WTC11 (cell line): ENCODE measurements around the gene LSM7. TPM values are rescaled to one million over a fixed set of nuclear protein-coding genes. Genes with fewer than 3 reads are reported as not detected.

ENCODE experiments used
- ATAC-seq: fragments of 200-7000 bp; cut with Tn5 transposase; 2 replicates; pipeline ENCODE4 v1.10.0; 2021; ENCODE audit warnings: mild to moderate bottlenecking, moderate library complexity
- CTCF ChIA-PET: fragments of 300-600 bp; sonication (Branson Sonifier 250); formaldehyde crosslinking; loops from one replicate; lab custom pipeline; 2021; ENCODE audit warnings: antibody characterized with exemption; lab: Charles Lee
- POLR2A ChIA-PET: fragments of 350-600 bp; sonication (Branson Sonifier 250); formaldehyde crosslinking; loops from one replicate; lab custom pipeline; 2021; ENCODE audit warnings: antibody characterized with exemption; lab: Charles Lee
- DNase-seq: peaks from one replicate; pipeline ENCODE4 v3.0.0; 2021; ENCODE audit warnings: low spot score
- H3K27ac Mint-ChIP-seq: 2 replicates; pipeline ENCODE4 v1.8.0; 2021; ENCODE audit warnings: mixed read lengths
- H3K27me3 Mint-ChIP-seq: 2 replicates; pipeline ENCODE4 v1.8.0; 2021; ENCODE audit warnings: low read depth, mild to moderate bottlenecking, moderate library complexity, mixed read lengths
- H3K36me3 Mint-ChIP-seq: 2 replicates; pipeline ENCODE4 v1.8.0; 2021; ENCODE audit warnings: mixed read lengths
- H3K4me1 Mint-ChIP-seq: 2 replicates; pipeline ENCODE4 v1.8.0; 2022; ENCODE audit warnings: mixed read lengths
- H3K4me3 Mint-ChIP-seq: 2 replicates; pipeline ENCODE4 v1.8.0; 2021; ENCODE audit warnings: mild to moderate bottlenecking, moderate library complexity, mixed read lengths
- H3K9me3 Mint-ChIP-seq: 2 replicates; pipeline ENCODE4 v1.8.0; 2021; ENCODE audit warnings: mixed read lengths
- ATF3 ChIP-seq: sonication (generic); formaldehyde crosslinking; conservative IDR thresholded peaks from 2 replicates; pipeline ENCODE4 v1.8.1; 2022; ENCODE audit warnings: mild to moderate bottlenecking, missing genetic modification reagents
- CBFB ChIP-seq: sonication (generic); formaldehyde crosslinking; IDR thresholded peaks from 2 replicates; pipeline ENCODE4 v1.8.1; 2022; ENCODE audit warnings: mild to moderate bottlenecking, low read depth, missing genetic modification reagents
- E2F4 ChIP-seq: sonication (generic); formaldehyde crosslinking; IDR thresholded peaks from 2 replicates; pipeline ENCODE4 v1.8.1; 2022; ENCODE audit warnings: low read depth, mild to moderate bottlenecking, moderate library complexity, missing genetic modification reagents, borderline replicate concordance
- ESRRA ChIP-seq: sonication (generic); formaldehyde crosslinking; IDR thresholded peaks from 2 replicates; pipeline ENCODE4 v1.8.1; 2022; ENCODE audit warnings: mild to moderate bottlenecking, missing genetic modification reagents, borderline replicate concordance
- GTF2I ChIP-seq: fragments of 250-450 bp; sonication (Bioruptor Pico); conservative IDR thresholded peaks from 2 replicates; pipeline ENCODE4 v1.4.0; 2021; ENCODE audit warnings: mild to moderate bottlenecking
- IRF2 ChIP-seq: sonication (generic); formaldehyde crosslinking; IDR thresholded peaks from 2 replicates; pipeline ENCODE4 v1.8.0; 2022; ENCODE audit warnings: low read depth, missing genetic modification reagents, borderline replicate concordance
- JAZF1 ChIP-seq: fragments of 250-450 bp; sonication (Bioruptor Pico); IDR thresholded peaks from 2 replicates; pipeline ENCODE4 v1.9.0; 2021; ENCODE audit warnings: moderate library complexity, mild to moderate bottlenecking, inconsistent platforms
- MYBL2 ChIP-seq: sonication (generic); formaldehyde crosslinking; IDR thresholded peaks from 2 replicates; pipeline ENCODE4 v1.8.1; 2023; ENCODE audit warnings: mild to moderate bottlenecking, moderate library complexity, missing genetic modification reagents
- NFATC4 ChIP-seq: fragments of 250-450 bp; sonication (Bioruptor Pico); IDR thresholded peaks from 2 replicates; pipeline ENCODE4 v1.9.0; 2021; ENCODE audit warnings: mild to moderate bottlenecking
- NFYB ChIP-seq: sonication (generic); formaldehyde crosslinking; conservative IDR thresholded peaks from 2 replicates; pipeline ENCODE4 v1.8.0; 2022; ENCODE audit warnings: low read depth, missing genetic modification reagents
- OVOL2 ChIP-seq: fragments of 250-450 bp; sonication (Bioruptor Pico); IDR thresholded peaks from 2 replicates; pipeline ENCODE4 v1.9.0; 2021; ENCODE audit warnings: mild to moderate bottlenecking, borderline replicate concordance
- PRDM15 ChIP-seq: sonication (generic); formaldehyde crosslinking; IDR thresholded peaks from 2 replicates; pipeline ENCODE4 v1.8.0; 2022; ENCODE audit warnings: missing genetic modification reagents
- RELA ChIP-seq: sonication (generic); formaldehyde crosslinking; IDR thresholded peaks from 2 replicates; pipeline ENCODE4 v1.8.1; 2022; ENCODE audit warnings: missing genetic modification reagents, mild to moderate bottlenecking, borderline replicate concordance
- SOX15 ChIP-seq: fragments of 250-450 bp; sonication (Bioruptor Pico); IDR thresholded peaks from 2 replicates; pipeline ENCODE4 v1.9.0; 2021; ENCODE audit warnings: mild to moderate bottlenecking
- TCF7 ChIP-seq: sonication (generic); formaldehyde crosslinking; IDR thresholded peaks from 2 replicates; pipeline ENCODE4 v1.8.0; 2022; ENCODE audit warnings: mild to moderate bottlenecking, low read depth, missing genetic modification reagents, moderate library complexity
- TEAD1 ChIP-seq: sonication (generic); formaldehyde crosslinking; IDR thresholded peaks from 2 replicates; pipeline ENCODE4 v1.8.0; 2022; ENCODE audit warnings: mild to moderate bottlenecking, missing genetic modification reagents
- TP53 ChIP-seq: sonication (generic); formaldehyde crosslinking; IDR thresholded peaks from 2 replicates; pipeline ENCODE4 v1.8.1; 2023; ENCODE audit warnings: mild to moderate bottlenecking, missing genetic modification reagents
- USF2 ChIP-seq: sonication (generic); formaldehyde crosslinking; IDR thresholded peaks from 2 replicates; pipeline ENCODE4 v1.8.1; 2023; ENCODE audit warnings: mild to moderate bottlenecking, missing genetic modification reagents, moderate library complexity
- ZNF423 ChIP-seq: fragments of 250-450 bp; sonication (Bioruptor Pico); IDR thresholded peaks from 2 replicates; pipeline ENCODE4 v2.1.2; 2022; ENCODE audit warnings: mild to moderate bottlenecking, moderate library complexity
- total RNA-seq: library from RNA; stranded (reverse); gene quantifications from 3 replicates; pipeline ENCODE4 v1.2.3, GENCODE V29; 2021
- TF ChIP-seq, protein P1 (sequence below): sonication (generic); formaldehyde crosslinking; IDR thresholded peaks from 2 replicates; pipeline ENCODE4 v1.8.1; 2023; ENCODE audit warnings: mild to moderate bottlenecking, missing genetic modification reagents
- TF ChIP-seq, protein P2 (sequence below): sonication (generic); formaldehyde crosslinking; IDR thresholded peaks from 2 replicates; pipeline ENCODE4 v1.8.0; 2022; ENCODE audit warnings: mild to moderate bottlenecking, missing genetic modification reagents
- TF ChIP-seq, protein P3 (sequence below): sonication (generic); formaldehyde crosslinking; IDR thresholded peaks from 2 replicates; pipeline ENCODE4 v1.8.1; 2023; ENCODE audit warnings: mild to moderate bottlenecking, moderate library complexity, missing genetic modification reagents

Gene LSM7
- total RNA-seq, 1 experiment from 2014 or later = 245 TPM

DNA sequence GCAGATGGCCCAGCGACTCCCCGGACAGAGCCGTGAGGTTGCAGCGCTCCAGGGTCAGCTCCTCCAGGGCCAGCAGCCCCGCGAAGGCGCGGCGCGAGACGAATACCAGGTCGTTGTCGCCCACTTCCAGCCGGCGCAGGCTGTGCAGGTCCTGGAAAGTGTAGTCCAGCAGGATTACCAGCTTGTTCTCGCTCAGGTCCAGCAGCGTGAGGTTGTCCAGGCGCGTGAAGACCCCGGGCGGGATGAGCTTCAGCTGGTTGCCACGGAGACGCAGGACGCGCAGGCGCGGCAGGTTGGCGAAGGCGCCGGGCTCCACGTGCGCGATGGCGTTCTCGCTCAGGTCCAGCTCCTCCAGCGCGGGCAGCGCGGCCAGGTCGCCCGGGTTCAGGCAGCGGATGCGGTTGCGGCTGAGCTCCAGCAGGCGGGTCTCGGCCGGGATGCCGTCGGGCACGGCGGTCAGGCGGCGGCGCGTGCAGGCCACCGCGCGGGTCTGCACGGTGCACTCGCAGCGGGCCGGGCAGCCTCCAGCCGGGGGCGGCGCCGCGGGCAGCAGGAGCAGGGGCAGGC, 37.1 kb downstream of the LSM7 start (continued):
- TF ChIP-seq USF2 (CRISPR knock-in tag) = peak; percentile 47; the same call in 1 of the 2 replicates
- TF ChIP-seq ZNF423 (CRISPR knock-in tag) = peak; percentile 51
- no peak for TF ChIP-seq TEAD1 (CRISPR knock-in tag)
- 0 out of 2 replicates have a peak, but pooled peaks have one; percentile 61 for TF ChIP-seq RELA (CRISPR knock-in tag)
- no peak; the same call in 1 of the 2 replicates for TF ChIP-seq NFYB (CRISPR knock-in tag)

DNA sequence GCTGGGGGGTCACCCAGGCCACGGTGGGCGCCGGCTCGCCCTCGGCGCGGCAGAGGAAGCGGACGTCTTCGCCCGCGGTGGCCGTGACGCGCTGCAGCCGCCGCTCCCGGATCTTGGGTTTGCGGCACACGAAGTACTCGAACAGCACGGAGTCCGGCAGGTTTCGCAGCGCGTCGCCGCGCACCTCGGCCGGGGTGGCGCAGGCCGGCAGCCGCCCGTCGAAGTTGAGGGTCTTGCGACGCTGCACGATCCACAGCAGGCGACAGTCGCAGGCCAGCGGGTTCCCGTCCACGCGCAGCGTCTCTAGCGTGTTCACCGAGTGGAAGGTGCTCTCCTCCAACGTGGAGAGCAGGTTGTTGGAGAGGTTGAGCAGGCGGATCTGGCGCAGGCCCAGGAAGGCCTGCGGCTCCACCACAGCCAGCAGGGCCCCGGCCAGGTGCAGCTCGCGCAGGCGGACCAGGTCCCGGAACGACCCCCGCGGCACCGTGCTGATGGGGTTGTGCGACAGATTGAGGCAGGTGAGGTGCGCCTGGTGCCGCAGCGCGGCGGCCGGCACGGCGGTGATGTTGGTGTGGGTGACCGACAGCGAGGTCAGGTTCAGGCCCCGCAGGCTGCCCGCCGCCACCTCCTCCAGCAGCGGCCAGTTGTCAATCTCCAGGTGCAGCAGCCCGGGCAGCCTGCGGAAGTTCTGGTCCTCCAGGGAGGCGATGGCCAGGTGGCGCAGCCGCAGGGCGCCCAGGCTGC, 37.8 kb downstream of the LSM7 start:
- peak; percentile 37 for ATAC-seq
- TF ChIP-seq, protein P1, sequence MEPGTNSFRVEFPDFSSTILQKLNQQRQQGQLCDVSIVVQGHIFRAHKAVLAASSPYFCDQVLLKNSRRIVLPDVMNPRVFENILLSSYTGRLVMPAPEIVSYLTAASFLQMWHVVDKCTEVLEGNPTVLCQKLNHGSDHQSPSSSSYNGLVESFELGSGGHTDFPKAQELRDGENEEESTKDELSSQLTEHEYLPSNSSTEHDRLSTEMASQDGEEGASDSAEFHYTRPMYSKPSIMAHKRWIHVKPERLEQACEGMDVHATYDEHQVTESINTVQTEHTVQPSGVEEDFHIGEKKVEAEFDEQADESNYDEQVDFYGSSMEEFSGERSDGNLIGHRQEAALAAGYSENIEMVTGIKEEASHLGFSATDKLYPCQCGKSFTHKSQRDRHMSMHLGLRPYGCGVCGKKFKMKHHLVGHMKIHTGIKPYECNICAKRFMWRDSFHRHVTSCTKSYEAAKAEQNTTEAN (CRISPR knock-in tag) = 0 out of 2 replicates have a peak, but pooled peaks have one; percentile 12
- TF ChIP-seq E2F4 (CRISPR knock-in tag) = no peak
- no peak for TF ChIP-seq JAZF1 (CRISPR knock-in tag)
- peak; percentile 10; the same call in 1 of the 2 replicates for TF ChIP-seq TCF7 (CRISPR knock-in tag)
- no peak for TF ChIP-seq OVOL2 (CRISPR knock-in tag)
- TF ChIP-seq NFATC4 (CRISPR knock-in tag) = no peak
- no peak for TF ChIP-seq ATF3 (CRISPR knock-in tag)
- TF ChIP-seq MYBL2 (CRISPR knock-in tag) = 0 out of 2 replicates have a peak, but pooled peaks have one; percentile 28
- TF ChIP-seq ESRRA (CRISPR knock-in tag) = no peak
- no peak for TF ChIP-seq SOX15 (CRISPR knock-in tag)
- TF ChIP-seq TP53 = no peak
- TF ChIP-seq GTF2I (CRISPR knock-in tag) = no peak
- TF ChIP-seq, protein P2, sequence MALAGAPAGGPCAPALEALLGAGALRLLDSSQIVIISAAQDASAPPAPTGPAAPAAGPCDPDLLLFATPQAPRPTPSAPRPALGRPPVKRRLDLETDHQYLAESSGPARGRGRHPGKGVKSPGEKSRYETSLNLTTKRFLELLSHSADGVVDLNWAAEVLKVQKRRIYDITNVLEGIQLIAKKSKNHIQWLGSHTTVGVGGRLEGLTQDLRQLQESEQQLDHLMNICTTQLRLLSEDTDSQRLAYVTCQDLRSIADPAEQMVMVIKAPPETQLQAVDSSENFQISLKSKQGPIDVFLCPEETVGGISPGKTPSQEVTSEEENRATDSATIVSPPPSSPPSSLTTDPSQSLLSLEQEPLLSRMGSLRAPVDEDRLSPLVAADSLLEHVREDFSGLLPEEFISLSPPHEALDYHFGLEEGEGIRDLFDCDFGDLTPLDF (CRISPR knock-in tag) = no peak
- no peak for TF ChIP-seq CBFB (CRISPR knock-in tag)
- TF ChIP-seq, protein P3, sequence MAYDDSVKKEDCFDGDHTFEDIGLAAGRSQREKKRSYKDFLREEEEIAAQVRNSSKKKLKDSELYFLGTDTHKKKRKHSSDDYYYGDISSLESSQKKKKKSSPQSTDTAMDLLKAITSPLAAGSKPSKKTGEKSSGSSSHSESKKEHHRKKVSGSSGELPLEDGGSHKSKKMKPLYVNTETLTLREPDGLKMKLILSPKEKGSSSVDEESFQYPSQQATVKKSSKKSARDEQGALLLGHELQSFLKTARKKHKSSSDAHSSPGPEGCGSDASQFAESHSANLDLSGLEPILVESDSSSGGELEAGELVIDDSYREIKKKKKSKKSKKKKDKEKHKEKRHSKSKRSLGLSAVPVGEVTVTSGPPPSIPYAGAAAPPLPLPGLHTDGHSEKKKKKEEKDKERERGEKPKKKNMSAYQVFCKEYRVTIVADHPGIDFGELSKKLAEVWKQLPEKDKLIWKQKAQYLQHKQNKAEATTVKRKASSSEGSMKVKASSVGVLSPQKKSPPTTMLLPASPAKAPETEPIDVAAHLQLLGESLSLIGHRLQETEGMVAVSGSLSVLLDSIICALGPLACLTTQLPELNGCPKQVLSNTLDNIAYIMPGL (CRISPR knock-in tag) = peak; percentile 26; the same call in 1 of the 2 replicates
- no peak for TF ChIP-seq IRF2 (CRISPR knock-in tag)
- TF ChIP-seq PRDM15 (CRISPR knock-in tag) = no peak

More for the DNA sequence above, 37.8 kb downstream of the LSM7 start:
- POLR2A ChIA-PET = interaction anchor here (1.2 to 1.5 kb wide), 2 partner anchors 15 to 51 kb away, joined by 3 read pairs; no protein-coding TSS in a partner anchor
- CTCF ChIA-PET = interaction anchor here (0.8 to 2.1 kb wide), 13 partner anchors 10 to 97 kb away, joined by 3 to 20 read pairs (median 4); partner anchors contain the start of genes LSM7, PLEKHJ1 and SPPL2B
- no peaks in the 10 kb centered on the region for H3K9me3 Mint-ChIP-seq
- H3K27me3 Mint-ChIP-seq = peaks cover 78% of the 10 kb centered on the region
- DNase-seq = peak; percentile 63
- peaks cover 9% of the 10 kb centered on the region; the same call in 1 of the 2 replicates for H3K4me1 Mint-ChIP-seq
- no peak overlapping the region for H3K27ac Mint-ChIP-seq
- peak overlapping the region; percentile 48 for H3K4me3 Mint-ChIP-seq
- no peaks in the 10 kb centered on the region for H3K36me3 Mint-ChIP-seq
